ENCODE measurements around the gene SSH2. TPM values are rescaled to one million over a fixed set of nuclear protein-coding genes. Genes with fewer than 3 reads are reported as not detected.

SSH2 gene
- polyA plus RNA-seq, 1 donor from 2014 or later = 16.6 TPM

- no peaks in the 10 kb centered on the region for H4K20me1 ChIP-seq (ENCODE audit: insufficient read depth)
- H3K4me3 ChIP-seq (ENCODE audit: low read length) = no peak overlapping the region
- H3F3A ChIP-seq (ENCODE audit: insufficient read depth, low read length, poor library complexity, severe bottlenecking) = no peaks in the 10 kb centered on the region
- no peaks in the 10 kb centered on the region for H3K27me3 ChIP-seq (ENCODE audit: insufficient read depth, low read depth, low read length)
- H3K27ac ChIP-seq (ENCODE audit: low read length) = no peak overlapping the region
- H2AFZ ChIP-seq (ENCODE audit: low read depth, low read length) = no peak overlapping the region
- H3K36me3 ChIP-seq (ENCODE audit: insufficient read depth, low read length) = no peaks in the 10 kb centered on the region
- no peak for TF ChIP-seq EP300 (conservative IDR thresholded peaks at IDR 0.05; ENCODE audit: poor library complexity, severe bottlenecking)
- no peak for TF ChIP-seq RAD21 (conservative IDR thresholded peaks at IDR 0.05)
- no peak for TF ChIP-seq REST (IDR thresholded peaks at IDR 0.05; ENCODE audit: borderline replicate concordance)
- TF ChIP-seq SMC3 (conservative IDR thresholded peaks at IDR 0.05; ENCODE audit: poor library complexity) = no peak
- TF ChIP-seq POLR2AphosphoS5 (IDR thresholded peaks at IDR 0.05) = no peak
- no peak for TF ChIP-seq MXI1 (conservative IDR thresholded peaks at IDR 0.05; ENCODE audit: poor library complexity, severe bottlenecking)
- TF ChIP-seq, protein P1, sequence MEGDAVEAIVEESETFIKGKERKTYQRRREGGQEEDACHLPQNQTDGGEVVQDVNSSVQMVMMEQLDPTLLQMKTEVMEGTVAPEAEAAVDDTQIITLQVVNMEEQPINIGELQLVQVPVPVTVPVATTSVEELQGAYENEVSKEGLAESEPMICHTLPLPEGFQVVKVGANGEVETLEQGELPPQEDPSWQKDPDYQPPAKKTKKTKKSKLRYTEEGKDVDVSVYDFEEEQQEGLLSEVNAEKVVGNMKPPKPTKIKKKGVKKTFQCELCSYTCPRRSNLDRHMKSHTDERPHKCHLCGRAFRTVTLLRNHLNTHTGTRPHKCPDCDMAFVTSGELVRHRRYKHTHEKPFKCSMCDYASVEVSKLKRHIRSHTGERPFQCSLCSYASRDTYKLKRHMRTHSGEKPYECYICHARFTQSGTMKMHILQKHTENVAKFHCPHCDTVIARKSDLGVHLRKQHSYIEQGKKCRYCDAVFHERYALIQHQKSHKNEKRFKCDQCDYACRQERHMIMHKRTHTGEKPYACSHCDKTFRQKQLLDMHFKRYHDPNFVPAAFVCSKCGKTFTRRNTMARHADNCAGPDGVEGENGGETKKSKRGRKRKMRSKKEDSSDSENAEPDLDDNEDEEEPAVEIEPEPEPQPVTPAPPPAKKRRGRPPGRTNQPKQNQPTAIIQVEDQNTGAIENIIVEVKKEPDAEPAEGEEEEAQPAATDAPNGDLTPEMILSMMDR (IDR thresholded peaks at IDR 0.05; ENCODE audit: poor library complexity, severe bottlenecking) = no peak
- no peak for TF ChIP-seq TAF1 (IDR thresholded peaks at IDR 0.05; ENCODE audit: low read depth)
- no peak for TF ChIP-seq EZH2 (IDR thresholded peaks at IDR 0.05; ENCODE audit: borderline replicate concordance, insufficient read depth, low read length, poor library complexity, severe bottlenecking)
- H3K9me3 ChIP-seq (ENCODE audit: low read length) = no peaks in the 10 kb centered on the region
- no peaks in the 10 kb centered on the region for H3K9me2 ChIP-seq (ENCODE audit: insufficient read depth, low read length)
- no peaks in the 10 kb centered on the region for H3K79me2 ChIP-seq (replicated peaks; ENCODE audit: insufficient read depth, low read length)
- H3K9ac ChIP-seq (ENCODE audit: low read length) = no peak overlapping the region
- no peak overlapping the region for H3K4me2 ChIP-seq (ENCODE audit: low read length)
These were observed 152.4 kb downstream of the SSH2 start for GRCh38 chr17:29777663-29778062.

- no peaks in the 10 kb centered on the region for H4K20me1 ChIP-seq (ENCODE audit: insufficient read depth)
- H3K79me2 ChIP-seq (replicated peaks; ENCODE audit: insufficient read depth, low read length) = no peaks in the 10 kb centered on the region
- no peak overlapping the region for H2AFZ ChIP-seq (ENCODE audit: low read depth, low read length)
- no peaks in the 10 kb centered on the region for H3K9me3 ChIP-seq (ENCODE audit: low read length)
- H3K9ac ChIP-seq (ENCODE audit: low read length) = no peak overlapping the region
- no peak overlapping the region for H3K4me3 ChIP-seq (ENCODE audit: low read length)
- no peak overlapping the region for H3K4me2 ChIP-seq (ENCODE audit: low read length)
- no peaks in the 10 kb centered on the region for H3K36me3 ChIP-seq (ENCODE audit: insufficient read depth, low read length)
- peaks cover 1% of the 10 kb centered on the region for H3F3A ChIP-seq (ENCODE audit: insufficient read depth, low read length, poor library complexity, severe bottlenecking)
- no peak overlapping the region for H3K27ac ChIP-seq (ENCODE audit: low read length)
- no peaks in the 10 kb centered on the region for H3K9me2 ChIP-seq (ENCODE audit: insufficient read depth, low read length)
- H3K27me3 ChIP-seq (ENCODE audit: insufficient read depth, low read depth, low read length) = no peaks in the 10 kb centered on the region
- TF ChIP-seq EZH2 (IDR thresholded peaks at IDR 0.05; ENCODE audit: borderline replicate concordance, insufficient read depth, low read length, poor library complexity, severe bottlenecking) (no peak), TAF1 (IDR thresholded peaks at IDR 0.05; ENCODE audit: low read depth) (no peak), REST (IDR thresholded peaks at IDR 0.05; ENCODE audit: borderline replicate concordance) (no peak), SMC3 (conservative IDR thresholded peaks at IDR 0.05; ENCODE audit: poor library complexity) (no peak), RAD21 (conservative IDR thresholded peaks at IDR 0.05) (no peak), POLR2AphosphoS5 (IDR thresholded peaks at IDR 0.05) (no peak), MXI1 (conservative IDR thresholded peaks at IDR 0.05; ENCODE audit: poor library complexity, severe bottlenecking) (no peak), EP300 (conservative IDR thresholded peaks at IDR 0.05; ENCODE audit: poor library complexity, severe bottlenecking) (no peak)
- TF ChIP-seq, protein P1 (IDR thresholded peaks at IDR 0.05; ENCODE audit: poor library complexity, severe bottlenecking) = no peak
These were observed 154.0 kb downstream of the SSH2 start for GRCh38 chr17:29776026-29776425.

All from neural cell (in vitro differentiated cells).